GM12878 (cell line): ENCODE results near the gene MVK. TPM values are rescaled to one million over a fixed set of nuclear protein-coding genes. Genes with fewer than 3 reads are reported as not detected.

Experiments used
- ATAC-seq: fragments of 200-7000 bp; cut with Tn5 transposase; 3 replicates; pipeline ENCODE4 v1.9.1; 2020; ENCODE audit warnings: mild to moderate bottlenecking, moderate library complexity
- BruUV-seq: library from RNA; stranded (reverse); fragments of 400-500 nt; replicated peaks from 2 replicates; lab custom pipeline; 2021; lab: Mats Ljungman, UMichigan
- CTCF ChIA-PET: fragments of 300-600 bp; sonication (Branson Sonifier 250); formaldehyde crosslinking; extraction: SDS; loops from one replicate; lab custom pipeline; 2021; ENCODE audit warnings: inconsistent platforms; lab: Yijun Ruan, JAX
- POLR2A ChIA-PET: fragments of 350-600 bp; formaldehyde crosslinking; extraction: SDS; loops from one replicate; lab custom pipeline; 2021; ENCODE audit warnings: inconsistent platforms; lab: Charles Lee
- RAD21 ChIA-PET: fragments of 300-600 bp; sonication (Branson Sonifier 250); formaldehyde crosslinking; loops from one replicate; lab custom pipeline; 2023; ENCODE audit warnings: antibody characterized with exemption; ENCODE audit not compliant: unreplicated experiment; lab: Charles Lee
- SMC1A ChIA-PET: fragments of 300-600 bp; sonication (Branson Sonifier 250); formaldehyde crosslinking; loops from one replicate; lab custom pipeline; 2023; ENCODE audit not compliant: unreplicated experiment, uncharacterized antibody; lab: Charles Lee
- DNase-seq: peaks from one replicate; pipeline ENCODE4 v3.0.0-alpha.2; 2011; ENCODE audit warnings: low read depth, low spot score
- FAIRE-seq: peaks from 3 replicates; lab custom pipeline; 2011; peaks lifted over from hg19 to GRCh38; lab: Jason Lieb, UNC
- H2AFZ ChIP-seq: 2 replicates; pipeline ENCODE4 v1.6.0; 2011; ENCODE audit warnings: low read depth, low read length, control low read depth; ENCODE audit not compliant: control insufficient read depth
- H3K27ac ChIP-seq: 2 replicates; pipeline ENCODE4 v1.5.1; 2011; ENCODE audit warnings: control low read depth; ENCODE audit not compliant: control insufficient read depth, insufficient read depth
- H3K27me3 ChIP-seq, 2 experiments: replicated peaks in 1 of 2; 2 replicates each; pipeline versions ENCODE4 v1.6.0 to v1.6.1; 2011; ENCODE audit warnings: low read length in 1 of 2; ENCODE audit not compliant: control insufficient read depth in 2 of 2, insufficient read depth in 2 of 2
- H3K36me3 ChIP-seq, 2 experiments: 2 replicates each; pipeline ENCODE4 v1.5.1; 2011; ENCODE audit warnings: low read length in 1 of 2; ENCODE audit not compliant: control insufficient read depth in 2 of 2, insufficient read depth in 2 of 2
- H3K4me1 ChIP-seq: 2 replicates; pipeline ENCODE4 v1.6.1; 2011; ENCODE audit warnings: mild to moderate bottlenecking, low read length, moderate library complexity, mixed read lengths; ENCODE audit not compliant: control insufficient read depth, insufficient read depth
- H3K4me2 ChIP-seq: 2 replicates; pipeline ENCODE4 v1.6.0; 2011; ENCODE audit warnings: control low read depth; ENCODE audit not compliant: control insufficient read depth, insufficient read depth
- H3K4me3 ChIP-seq: fragments of 200-600 bp; sonication (generic); 2 replicates; pipeline ENCODE4 v1.5.1; 2016
- H3K79me2 ChIP-seq: 2 replicates; pipeline ENCODE4 v1.6.0; 2011; ENCODE audit warnings: low read length; ENCODE audit not compliant: control insufficient read depth, insufficient read depth
- H3K9ac ChIP-seq: 2 replicates; pipeline ENCODE4 v1.8.0; 2011; ENCODE audit warnings: low read length, control low read depth, mixed read lengths; ENCODE audit not compliant: control insufficient read depth, insufficient read depth
- H3K9me3 ChIP-seq: replicated peaks from 3 replicates; pipeline ENCODE4 v1.5.1; 2011; ENCODE audit warnings: mild to moderate bottlenecking, low read length; ENCODE audit not compliant: control insufficient read depth, insufficient read depth
- H4K20me1 ChIP-seq: 2 replicates; pipeline ENCODE4 v1.6.0; 2011; ENCODE audit not compliant: control insufficient read depth, insufficient read depth
- BACH1 ChIP-seq: fragments of 450-650 bp; IDR thresholded peaks from 2 replicates; pipeline ENCODE4 v1.6.1; 2017; ENCODE audit warnings: mild to moderate bottlenecking, borderline replicate concordance
- CEBPB ChIP-seq, 2 experiments: fragments of 150-350 bp in 1 of 2; IDR thresholded peaks; 2 replicates each; pipeline ENCODE4 v1.6.1; 2012 to 2014; ENCODE audit warnings: low read depth in 2 of 2, low read length in 2 of 2, borderline replicate concordance in 1 of 2, inconsistent platforms in 1 of 2
- CHD1 ChIP-seq: IDR thresholded peaks from 2 replicates; pipeline ENCODE4 v1.6.1; 2012; ENCODE audit warnings: low read depth, low read length, improper control_type of control experiment
- E2F8 ChIP-seq: fragments of 450-650 bp; IDR thresholded peaks from 2 replicates; pipeline ENCODE4 v1.6.1; 2018; ENCODE audit warnings: mild to moderate bottlenecking, low read depth, moderate library complexity; ENCODE audit not compliant: partially characterized antibody
- ELK1 ChIP-seq: IDR thresholded peaks from 2 replicates; pipeline ENCODE4 v1.6.1; 2012; ENCODE audit warnings: low read depth, low read length, improper control_type of control experiment
- FOXK2 ChIP-seq: fragments of 450-650 bp; IDR thresholded peaks from 2 replicates; pipeline ENCODE4 v1.6.1; 2017; ENCODE audit warnings: mild to moderate bottlenecking, moderate library complexity
- FOXM1 ChIP-seq: IDR thresholded peaks from 2 replicates; pipeline ENCODE4 v1.6.1; 2012; ENCODE audit warnings: low read depth, mild to moderate bottlenecking, inconsistent platforms, low read length, moderate library complexity
- HDGF ChIP-seq: fragments of 450-650 bp; IDR thresholded peaks from 2 replicates; pipeline ENCODE4 v1.6.1; 2016; ENCODE audit warnings: antibody characterized with exemption
- KLF5 ChIP-seq: fragments of 450-650 bp; IDR thresholded peaks from 2 replicates; pipeline ENCODE4 v1.6.1; 2014; ENCODE audit warnings: mild to moderate bottlenecking; ENCODE audit not compliant: partially characterized antibody
- MEF2B ChIP-seq: fragments of 450-650 bp; IDR thresholded peaks from 2 replicates; pipeline ENCODE4 v1.6.1; 2018; ENCODE audit warnings: mild to moderate bottlenecking, moderate library complexity; ENCODE audit not compliant: partially characterized antibody, poor library complexity, severe bottlenecking
- NFIC ChIP-seq: IDR thresholded peaks from 2 replicates; pipeline ENCODE4 v1.6.1; 2012; ENCODE audit warnings: low read depth, mild to moderate bottlenecking, inconsistent platforms, low read length, moderate library complexity
- NFXL1 ChIP-seq: fragments of 450-650 bp; IDR thresholded peaks from 2 replicates; pipeline ENCODE4 v1.6.1; 2017; ENCODE audit warnings: antibody characterized with exemption, mild to moderate bottlenecking, borderline replicate concordance
- NFYA ChIP-seq: IDR thresholded peaks from 2 replicates; pipeline ENCODE4 v1.6.1; 2011; ENCODE audit warnings: low read depth, mild to moderate bottlenecking, low read length, improper control_type of control experiment, borderline replicate concordance
- PKNOX1 ChIP-seq: fragments of 450-650 bp; IDR thresholded peaks from 2 replicates; pipeline ENCODE4 v1.6.1; 2016; ENCODE audit warnings: mild to moderate bottlenecking
- PML ChIP-seq: IDR thresholded peaks from 2 replicates; pipeline ENCODE4 v1.6.1; 2012; ENCODE audit warnings: low read length, inconsistent platforms
- POLR2A ChIP-seq: IDR thresholded peaks from 2 replicates; pipeline ENCODE4 v1.6.1; 2011; ENCODE audit warnings: low read depth, mild to moderate bottlenecking, low read length
- POU2F2 ChIP-seq: IDR thresholded peaks from 3 replicates; pipeline ENCODE4 v1.6.1; 2011; ENCODE audit warnings: low read depth, mild to moderate bottlenecking, low read length, borderline replicate concordance
- STAT1 ChIP-seq: fragments of 450-650 bp; conservative IDR thresholded peaks from 2 replicates; pipeline ENCODE4 v1.6.1; 2014; ENCODE audit warnings: antibody characterized with exemption, mild to moderate bottlenecking
- YBX1 ChIP-seq: fragments of 450-650 bp; IDR thresholded peaks from 2 replicates; pipeline ENCODE4 v1.6.1; 2016; ENCODE audit warnings: antibody characterized with exemption
- WGBS: methylation state at CpG from one replicate; pipeline ENCODE4 v1.1.6; 2016; ENCODE audit warnings: low lambda C conversion rate; ENCODE audit not compliant: insufficient replicate concordance, insufficient coverage; ENCODE audit errors: missing lambda C conversion rate; 5-methylcytosine and 5-hydroxymethylcytosine counted together
- in situ Hi-C: fragments of 300-500 bp; cut with MboI; formaldehyde crosslinking; loops from 9 replicates; pipeline ENCODE4 v1.14.3; 2018; ENCODE audit warnings: mixed read lengths
- intact Hi-C: fragments of 100-400 bp; cut with micrococcal nuclease; formaldehyde crosslinking; loops from one replicate; pipeline ENCODE4 v1.14.2; 2022; ENCODE audit not compliant: unreplicated experiment
- polyA plus RNA-seq, 11 experiments: library from polyadenylated mRNA; depleted of rRNA in 4 of 11; unstranded in 6 of 11; stranded (reverse) in 5 of 11; fragments of >200 nt; fragmentation: Nextera tagmentation in 4 of 11; fragmentation: Illumina TruSeq in 1 of 11; extraction: Ambion mirVana in 4 of 11; extraction: Trizol in 1 of 11; gene quantifications; 1 replicate in 1 of 11; 2 replicates in 10 of 11; pipeline versions ENCODE4 v1.2.1 to v1.2.3, GENCODE V29; 2011 to 2016; ENCODE audit warnings: inconsistent platforms in 2 of 11, missing spikeins in 2 of 11, low read depth in 1 of 11
- total RNA-seq, 4 experiments: library from RNA; depleted of rRNA in 3 of 4; stranded (reverse); fragments of >200 nt in 3 of 4; fragmentation: Illumina TruSeq in 1 of 4; extraction: Trizol in 1 of 4; gene quantifications; 2 replicates each; pipeline versions ENCODE4 v1.2.1 to v1.2.3, GENCODE V29; 2013 to 2021

MVK gene
- total and polyA plus RNA-seq, 10 of the 15 experiments (the other 5 are each of a cell fraction or from before 2014, with no cell fraction given), result 0.24 to 46.7 (median 31.9) TPM

GRCh38 chr12:109529691-109530640 lies 43.6 kb upstream of the MVK start (continued):
- no peak for TF ChIP-seq NFYA
- TF ChIP-seq, all 136 proteins: peak for 0

- SMC1A ChIA-PET, result no interaction called here
- BruUV-seq, result no TSS peak
- no peak overlapping the region for H3K4me2 ChIP-seq
- WGBS, result 95% methylated on average over 2 of the region's 2 CpGs
- no peaks in the 10 kb centered on the region; a peak in 1 of 4 replicates for H3K36me3 ChIP-seq
- no peak overlapping the region for H3K4me3 ChIP-seq
- no peak overlapping the region for H3K9ac ChIP-seq
- no peaks in the 10 kb centered on the region for H3K79me2 ChIP-seq
- no peaks in the 10 kb centered on the region for H3K9me3 ChIP-seq
- in situ Hi-C loops, result no loop called here
- no peak for FAIRE-seq
- RAD21 ChIA-PET, result no interaction called here
- H4K20me1 ChIP-seq, result no peaks in the 10 kb centered on the region
- intact Hi-C loops, result no loop called here
- no peak for TF ChIP-seq NFYA
- no peak for TF ChIP-seq POLR2A
- no peak for TF ChIP-seq KLF5
- no peak for TF ChIP-seq BACH1
- TF ChIP-seq STAT1, result no peak
- TF ChIP-seq CEBPB (IDR thresholded peaks at IDR 0.05; ENCODE audit: borderline replicate concordance in 1 of 2, low read depth in 2 of 2, low read length in 2 of 2), result no peak
- no peak for TF ChIP-seq HDGF
- TF ChIP-seq POU2F2, result no peak
- no peak for TF ChIP-seq PKNOX1
- TF ChIP-seq FOXK2, result no peak
- TF ChIP-seq MEF2B, result no peak
- no peak for TF ChIP-seq NFIC
- TF ChIP-seq E2F8, result no peak
- TF ChIP-seq FOXM1, result no peak
- TF ChIP-seq ELK1, result no peak
- TF ChIP-seq CHD1, result no peak
- no peak for TF ChIP-seq YBX1
- no peak for TF ChIP-seq NFXL1
- no peak for TF ChIP-seq PML
- no peak overlapping the region for H3K27ac ChIP-seq
- H3K4me1 ChIP-seq, result no peaks in the 10 kb centered on the region
- no peak for ATAC-seq
- POLR2A ChIA-PET, result no interaction called here
- no peak overlapping the region for H2AFZ ChIP-seq
- H3K27me3 ChIP-seq, result no peaks in the 10 kb centered on the region
- no peak for DNase-seq
- CTCF ChIA-PET, result no interaction called here
Observed at GRCh38 chr12:109531411-109531810, 42.2 kb upstream of the MVK start.
